HEK293 (cell line): Measurements from ENCODE around the gene BBLN.

Experiments used
- EGR2 ChIP-seq: fragments of 450-650 bp; formaldehyde crosslinking; IDR thresholded peaks from 2 replicates; pipeline ENCODE4 v1.5.1; 2016; ENCODE audit warnings: low read depth, missing biosample characterization, missing genetic modification characterization
- GLIS2 ChIP-seq: fragments of 450-650 bp; formaldehyde crosslinking; IDR thresholded peaks from 2 replicates; pipeline ENCODE4 v1.5.1; 2016; ENCODE audit warnings: missing biosample characterization, missing genetic modification characterization
- HOXA7 ChIP-seq: sonication (generic); formaldehyde crosslinking; IDR thresholded peaks from 2 replicates; pipeline ENCODE4 v1.8.1; 2022; ENCODE audit warnings: missing genetic modification reagents, borderline replicate concordance
- KLF17 ChIP-seq: fragments of 450-650 bp; formaldehyde crosslinking; IDR thresholded peaks from 2 replicates; pipeline ENCODE4 v1.5.1; 2016; ENCODE audit warnings: missing biosample characterization, missing genetic modification characterization
- MEIS1 ChIP-seq: sonication (generic); formaldehyde crosslinking; IDR thresholded peaks from 2 replicates; pipeline ENCODE4 v1.8.1; 2022; ENCODE audit warnings: missing genetic modification reagents, mild to moderate bottlenecking, borderline replicate concordance
- MYNN ChIP-seq: fragments of 450-650 bp; formaldehyde crosslinking; IDR thresholded peaks from 2 replicates; pipeline ENCODE4 v1.5.1; 2016; ENCODE audit warnings: missing biosample characterization, missing genetic modification characterization, borderline replicate concordance
- PRDM1 ChIP-seq: fragments of 450-650 bp; formaldehyde crosslinking; IDR thresholded peaks from 2 replicates; pipeline ENCODE4; 2016; ENCODE audit warnings: missing biosample characterization, missing genetic modification characterization
- REPIN1 ChIP-seq: fragments of 450-650 bp; formaldehyde crosslinking; IDR thresholded peaks from 2 replicates; pipeline ENCODE4 v1.5.1; 2017; ENCODE audit warnings: missing biosample characterization, missing genetic modification characterization, low read depth
- SALL2 ChIP-seq: fragments of 450-650 bp; formaldehyde crosslinking; IDR thresholded peaks from 2 replicates; pipeline ENCODE4 v1.5.0; 2017; ENCODE audit warnings: missing biosample characterization, mild to moderate bottlenecking, missing genetic modification characterization, borderline replicate concordance
- SCRT1 ChIP-seq: fragments of 450-650 bp; formaldehyde crosslinking; IDR thresholded peaks from 2 replicates; pipeline ENCODE4 v1.5.1; 2016; ENCODE audit warnings: missing biosample characterization, missing genetic modification characterization, borderline replicate concordance
- TRIM28 ChIP-seq: IDR thresholded peaks from 2 replicates; pipeline ENCODE4 v1.6.1; 2011; ENCODE audit warnings: low read length, control low read depth, borderline replicate concordance
- YY2 ChIP-seq: fragments of 450-650 bp; formaldehyde crosslinking; IDR thresholded peaks from 2 replicates; pipeline ENCODE4 v1.5.1; 2016; ENCODE audit warnings: missing biosample characterization, missing genetic modification characterization
- ZBTB8A ChIP-seq: fragments of 450-650 bp; formaldehyde crosslinking; IDR thresholded peaks from 2 replicates; pipeline ENCODE4 v1.5.1; 2016; ENCODE audit warnings: missing biosample characterization, missing genetic modification characterization
- ZFP69B ChIP-seq: fragments of 450-650 bp; formaldehyde crosslinking; IDR thresholded peaks from 2 replicates; pipeline ENCODE4 v1.5.1; 2016; ENCODE audit warnings: missing biosample characterization, missing genetic modification characterization
- ZNF121 ChIP-seq: fragments of 450-650 bp; formaldehyde crosslinking; IDR thresholded peaks from 2 replicates; pipeline ENCODE4 v1.5.1; 2016; ENCODE audit warnings: missing biosample characterization, missing genetic modification characterization
- ZNF140 ChIP-seq: fragments of 450-650 bp; formaldehyde crosslinking; IDR thresholded peaks from 2 replicates; pipeline ENCODE4 v1.5.1; 2016; ENCODE audit warnings: missing biosample characterization, missing genetic modification characterization
- ZNF223 ChIP-seq: fragments of 450-650 bp; formaldehyde crosslinking; IDR thresholded peaks from 2 replicates; pipeline ENCODE4 v1.5.1; 2016; ENCODE audit warnings: missing biosample characterization, missing genetic modification characterization
- ZNF23 ChIP-seq: fragments of 450-650 bp; formaldehyde crosslinking; IDR thresholded peaks from 2 replicates; pipeline ENCODE4 v1.5.1; 2016; ENCODE audit warnings: missing biosample characterization, missing genetic modification characterization, borderline replicate concordance
- ZNF324 ChIP-seq: fragments of 450-650 bp; formaldehyde crosslinking; IDR thresholded peaks from 2 replicates; pipeline ENCODE4 v1.5.1; 2016; ENCODE audit warnings: missing biosample characterization, missing genetic modification characterization
- ZNF350 ChIP-seq: fragments of 450-650 bp; formaldehyde crosslinking; IDR thresholded peaks from 2 replicates; pipeline ENCODE4 v1.5.0; 2017; ENCODE audit warnings: missing biosample characterization, mild to moderate bottlenecking, missing genetic modification characterization
- ZNF529 ChIP-seq: fragments of 450-650 bp; formaldehyde crosslinking; IDR thresholded peaks from 2 replicates; pipeline ENCODE4 v1.5.1; 2017; ENCODE audit warnings: missing genetic modification characterization, missing biosample characterization; ENCODE audit not compliant: insufficient replicate concordance
- ZNF558 ChIP-seq: fragments of 450-650 bp; formaldehyde crosslinking; IDR thresholded peaks from 2 replicates; pipeline ENCODE4 v1.5.1; 2016; ENCODE audit warnings: missing biosample characterization, missing genetic modification characterization
- ZNF561 ChIP-seq: fragments of 450-650 bp; IDR thresholded peaks from 2 replicates; pipeline ENCODE4 v1.5.1; 2018; ENCODE audit warnings: missing biosample characterization, missing genetic modification characterization, borderline replicate concordance
- ZNF580 ChIP-seq: fragments of 450-650 bp; formaldehyde crosslinking; IDR thresholded peaks from 2 replicates; pipeline ENCODE4 v1.5.1; 2016; ENCODE audit warnings: missing biosample characterization, missing genetic modification characterization
- ZNF621 ChIP-seq: fragments of 450-650 bp; formaldehyde crosslinking; IDR thresholded peaks from 2 replicates; pipeline ENCODE4 v1.5.1; 2017; ENCODE audit warnings: missing biosample characterization, missing genetic modification characterization
- ZNF654 ChIP-seq: fragments of 450-650 bp; formaldehyde crosslinking; IDR thresholded peaks from 2 replicates; pipeline ENCODE4 v1.5.1; 2016; ENCODE audit warnings: low read depth, missing biosample characterization, missing genetic modification characterization
- ZNF664 ChIP-seq: fragments of 450-650 bp; formaldehyde crosslinking; IDR thresholded peaks from 2 replicates; pipeline ENCODE4 v1.5.1; 2016; ENCODE audit warnings: missing biosample characterization, missing genetic modification characterization
- ZNF670 ChIP-seq: fragments of 450-650 bp; formaldehyde crosslinking; IDR thresholded peaks from 2 replicates; pipeline ENCODE4 v1.5.1; 2016; ENCODE audit warnings: missing biosample characterization, missing genetic modification characterization, low read depth
- ZNF677 ChIP-seq: fragments of 450-650 bp; IDR thresholded peaks from 2 replicates; pipeline ENCODE4 v1.5.0; 2018; ENCODE audit warnings: missing biosample characterization, mild to moderate bottlenecking, missing genetic modification characterization, moderate library complexity
- ZNF704 ChIP-seq: fragments of 450-650 bp; formaldehyde crosslinking; IDR thresholded peaks from 2 replicates; pipeline ENCODE4 v1.5.1; 2016; ENCODE audit warnings: missing biosample characterization, missing genetic modification characterization
- ZNF747 ChIP-seq: fragments of 450-650 bp; formaldehyde crosslinking; IDR thresholded peaks from 2 replicates; pipeline ENCODE4 v1.5.1; 2016; ENCODE audit warnings: missing biosample characterization, missing genetic modification characterization
- ZNF837 ChIP-seq: fragments of 450-650 bp; formaldehyde crosslinking; IDR thresholded peaks from 2 replicates; pipeline ENCODE4 v1.5.1; 2016; ENCODE audit warnings: missing biosample characterization, missing genetic modification characterization
- ZSCAN23 ChIP-seq: fragments of 450-650 bp; formaldehyde crosslinking; IDR thresholded peaks from 2 replicates; pipeline ENCODE4 v1.5.1; 2016; ENCODE audit warnings: missing biosample characterization, missing genetic modification characterization
- TF ChIP-seq, protein P1 (sequence below): fragments of 450-650 bp; formaldehyde crosslinking; IDR thresholded peaks from 2 replicates; pipeline ENCODE4 v1.5.1; 2017; ENCODE audit warnings: missing biosample characterization, missing genetic modification characterization
- TF ChIP-seq, protein P2 (sequence below): fragments of 450-650 bp; formaldehyde crosslinking; IDR thresholded peaks from 2 replicates; pipeline ENCODE4 v1.5.1; 2016; ENCODE audit warnings: missing biosample characterization, missing genetic modification characterization

Gene BBLN

GRCh38 chr9:128190516-128191405, 30.7 kb downstream of the BBLN start (continued):
- TF ChIP-seq ZNF121 (tag by site-specific recombination) (no peak), ZNF350 (tag by site-specific recombination) (no peak), EGR2 (tag by site-specific recombination) (peak; percentile 88), TRIM28 (no peak), YY2 (tag by site-specific recombination) (peak; percentile 44; the same call in 1 of the 2 replicates), ZSCAN23 (tag by site-specific recombination) (no peak), ZNF704 (tag by site-specific recombination) (no peak), PRDM1 (no peak), ZNF621 (tag by site-specific recombination) (no peak), ZNF677 (tag by site-specific recombination) (no peak), ZBTB8A (tag by site-specific recombination) (0 out of 2 replicates have a peak, but pooled peaks have one; percentile 67), SCRT1 (tag by site-specific recombination) (no peak), ZNF140 (tag by site-specific recombination) (no peak), ZNF664 (no peak), ZNF23 (tag by site-specific recombination) (no peak), ZNF561 (tag by site-specific recombination) (no peak), ZNF223 (tag by site-specific recombination) (no peak), SALL2 (no peak), ZNF670 (no peak), ZFP69B (tag by site-specific recombination) (no peak), ZNF580 (tag by site-specific recombination) (no peak), ZNF558 (tag by site-specific recombination) (no peak), ZNF654 (tag by site-specific recombination) (no peak), ZNF747 (tag by site-specific recombination) (no peak), GLIS2 (tag by site-specific recombination) (peak; percentile 66), HOXA7 (no peak), REPIN1 (no peak), ZNF837 (no peak), MYNN (tag by site-specific recombination) (no peak), ZNF529 (tag by site-specific recombination) (no peak), MEIS1 (CRISPR knock-in tag) (no peak), ZNF324 (tag by site-specific recombination) (no peak), KLF17 (tag by site-specific recombination) (no peak)
- TF ChIP-seq, protein P1, sequence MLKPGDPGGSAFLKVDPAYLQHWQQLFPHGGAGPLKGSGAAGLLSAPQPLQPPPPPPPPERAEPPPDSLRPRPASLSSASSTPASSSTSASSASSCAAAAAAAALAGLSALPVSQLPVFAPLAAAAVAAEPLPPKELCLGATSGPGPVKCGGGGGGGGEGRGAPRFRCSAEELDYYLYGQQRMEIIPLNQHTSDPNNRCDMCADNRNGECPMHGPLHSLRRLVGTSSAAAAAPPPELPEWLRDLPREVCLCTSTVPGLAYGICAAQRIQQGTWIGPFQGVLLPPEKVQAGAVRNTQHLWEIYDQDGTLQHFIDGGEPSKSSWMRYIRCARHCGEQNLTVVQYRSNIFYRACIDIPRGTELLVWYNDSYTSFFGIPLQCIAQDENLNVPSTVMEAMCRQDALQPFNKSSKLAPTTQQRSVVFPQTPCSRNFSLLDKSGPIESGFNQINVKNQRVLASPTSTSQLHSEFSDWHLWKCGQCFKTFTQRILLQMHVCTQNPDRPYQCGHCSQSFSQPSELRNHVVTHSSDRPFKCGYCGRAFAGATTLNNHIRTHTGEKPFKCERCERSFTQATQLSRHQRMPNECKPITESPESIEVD (tag by site-specific recombination), result no peak
- TF ChIP-seq, protein P2, sequence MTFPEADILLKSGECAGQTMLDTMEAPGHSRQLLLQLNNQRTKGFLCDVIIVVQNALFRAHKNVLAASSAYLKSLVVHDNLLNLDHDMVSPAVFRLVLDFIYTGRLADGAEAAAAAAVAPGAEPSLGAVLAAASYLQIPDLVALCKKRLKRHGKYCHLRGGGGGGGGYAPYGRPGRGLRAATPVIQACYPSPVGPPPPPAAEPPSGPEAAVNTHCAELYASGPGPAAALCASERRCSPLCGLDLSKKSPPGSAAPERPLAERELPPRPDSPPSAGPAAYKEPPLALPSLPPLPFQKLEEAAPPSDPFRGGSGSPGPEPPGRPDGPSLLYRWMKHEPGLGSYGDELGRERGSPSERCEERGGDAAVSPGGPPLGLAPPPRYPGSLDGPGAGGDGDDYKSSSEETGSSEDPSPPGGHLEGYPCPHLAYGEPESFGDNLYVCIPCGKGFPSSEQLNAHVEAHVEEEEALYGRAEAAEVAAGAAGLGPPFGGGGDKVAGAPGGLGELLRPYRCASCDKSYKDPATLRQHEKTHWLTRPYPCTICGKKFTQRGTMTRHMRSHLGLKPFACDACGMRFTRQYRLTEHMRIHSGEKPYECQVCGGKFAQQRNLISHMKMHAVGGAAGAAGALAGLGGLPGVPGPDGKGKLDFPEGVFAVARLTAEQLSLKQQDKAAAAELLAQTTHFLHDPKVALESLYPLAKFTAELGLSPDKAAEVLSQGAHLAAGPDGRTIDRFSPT, result peak; percentile 67
